ENCODE measurements around the gene ERP27. TPM values are rescaled to one million over a fixed set of nuclear protein-coding genes. Genes with fewer than 3 reads are reported as not detected.

The ERP27 gene
- total RNA-seq, 1 donor from 2014 or later, result 0.14 TPM

DNA sequence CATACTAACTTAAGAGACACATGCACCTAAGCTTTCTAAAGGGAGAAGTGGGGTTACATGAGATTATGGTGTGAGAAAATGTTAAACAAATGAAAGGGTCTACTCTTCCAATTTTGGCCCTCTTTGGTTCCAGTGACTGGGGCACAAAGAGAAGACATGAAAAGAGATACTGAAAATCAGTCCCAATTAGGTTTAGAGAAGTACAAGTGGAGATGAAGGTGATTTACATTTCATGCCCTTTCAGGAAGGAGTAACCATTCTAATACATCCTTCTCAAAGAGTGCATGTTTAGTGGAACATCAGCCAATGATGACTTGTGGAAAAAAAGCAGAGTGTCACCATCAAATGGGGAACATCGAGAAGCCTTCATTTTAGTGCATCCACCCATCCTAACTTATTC, 67.1 kb downstream of the ERP27 start:
- intact Hi-C loops (cut with micrococcal nuclease), result no loop called here

DNA sequence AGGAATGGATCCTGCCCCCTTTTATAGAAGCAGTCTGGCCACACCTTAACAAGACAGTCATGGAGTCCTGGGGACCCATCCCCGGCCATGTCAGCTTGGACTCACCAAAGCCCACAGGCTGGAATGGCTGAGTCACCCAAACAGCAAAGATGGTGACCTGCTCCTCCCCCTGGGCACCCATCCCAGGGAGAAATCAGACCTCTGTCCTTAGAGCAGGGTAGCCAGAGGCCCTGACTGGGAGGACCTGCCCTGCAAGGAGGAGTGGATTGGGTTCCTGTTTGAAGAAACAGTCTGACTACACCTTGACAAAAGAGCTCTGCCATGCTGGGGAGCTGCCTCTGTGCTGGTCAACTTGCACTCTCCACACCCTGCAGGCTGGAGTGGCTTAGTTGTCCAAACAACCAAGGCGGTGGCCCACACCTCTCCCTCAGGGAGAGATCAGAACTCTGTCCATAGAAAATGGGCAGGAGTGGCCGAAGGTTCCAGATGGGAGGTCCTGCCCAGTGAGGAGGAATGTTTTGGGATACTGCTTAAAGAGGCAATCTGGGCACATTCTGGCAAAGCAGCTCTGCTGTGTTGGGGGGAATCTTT, 69.3 kb downstream of the ERP27 start:
- peaks cover 10% of the 10 kb centered on the region for H3K9me3 ChIP-seq (replicated peaks)
- peaks cover 5% of the 10 kb centered on the region for H3K4me1 ChIP-seq
- no peaks in the 10 kb centered on the region for H3K36me3 ChIP-seq
- no peak overlapping the region for H3K27ac ChIP-seq (replicated peaks)
- no peak for DNase-seq
- H3K4me3 ChIP-seq, result no peak overlapping the region
- H3K27me3 ChIP-seq (ENCODE audit: low read depth), result no peaks in the 10 kb centered on the region
- TF ChIP-seq, protein P1, sequence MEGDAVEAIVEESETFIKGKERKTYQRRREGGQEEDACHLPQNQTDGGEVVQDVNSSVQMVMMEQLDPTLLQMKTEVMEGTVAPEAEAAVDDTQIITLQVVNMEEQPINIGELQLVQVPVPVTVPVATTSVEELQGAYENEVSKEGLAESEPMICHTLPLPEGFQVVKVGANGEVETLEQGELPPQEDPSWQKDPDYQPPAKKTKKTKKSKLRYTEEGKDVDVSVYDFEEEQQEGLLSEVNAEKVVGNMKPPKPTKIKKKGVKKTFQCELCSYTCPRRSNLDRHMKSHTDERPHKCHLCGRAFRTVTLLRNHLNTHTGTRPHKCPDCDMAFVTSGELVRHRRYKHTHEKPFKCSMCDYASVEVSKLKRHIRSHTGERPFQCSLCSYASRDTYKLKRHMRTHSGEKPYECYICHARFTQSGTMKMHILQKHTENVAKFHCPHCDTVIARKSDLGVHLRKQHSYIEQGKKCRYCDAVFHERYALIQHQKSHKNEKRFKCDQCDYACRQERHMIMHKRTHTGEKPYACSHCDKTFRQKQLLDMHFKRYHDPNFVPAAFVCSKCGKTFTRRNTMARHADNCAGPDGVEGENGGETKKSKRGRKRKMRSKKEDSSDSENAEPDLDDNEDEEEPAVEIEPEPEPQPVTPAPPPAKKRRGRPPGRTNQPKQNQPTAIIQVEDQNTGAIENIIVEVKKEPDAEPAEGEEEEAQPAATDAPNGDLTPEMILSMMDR (IDR thresholded peaks at IDR 0.05; ENCODE audit: borderline replicate concordance), result no peak
- intact Hi-C loops (cut with micrococcal nuclease), result no loop called here

More for the DNA sequence above, 67.1 kb downstream of the ERP27 start:
- TF ChIP-seq, protein P1 (IDR thresholded peaks at IDR 0.05; ENCODE audit: borderline replicate concordance), result no peak
- Histone ChIP-seq H3K36me3 (no peaks in the 10 kb centered on the region), H3K27me3 (ENCODE audit: low read depth) (no peaks in the 10 kb centered on the region), H3K27ac (replicated peaks) (no peak overlapping the region), H3K4me1 (peaks cover 7% of the 10 kb centered on the region), H3K4me3 (no peak overlapping the region), H3K9me3 (replicated peaks) (peaks cover 10% of the 10 kb centered on the region)
- no peak for DNase-seq

Other genes with a start within 250 kb of the ERP27 start
- gene GUCY2C, start 241.9 kb downstream of the ERP27 start, total RNA-seq, result 0.11 TPM
- gene WBP11, start 135.1 kb downstream of the ERP27 start, total RNA-seq, result 49.7 TPM
- gene C12orf60, start 134.9 kb downstream of the ERP27 start, total RNA-seq, result 1.9 TPM
- 0.14 TPM for gene SMCO3, start 124.4 kb downstream of the ERP27 start, total RNA-seq
- 5.0 TPM for gene ART4, start 95.0 kb downstream of the ERP27 start, total RNA-seq
- gene MGP, start 52.7 kb downstream of the ERP27 start, total RNA-seq, result 497 TPM
- gene ARHGDIB, start 23.1 kb upstream of the ERP27 start, total RNA-seq, result 50.6 TPM
- gene PDE6H, start 34.5 kb upstream of the ERP27 start, total RNA-seq, result not detected